ENCODE data around the gene UBQLN4.

- TF ChIP-seq MAX (IDR thresholded peaks at IDR 0.05), result no peak
- no peak for TF ChIP-seq TAF1 (IDR thresholded peaks at IDR 0.05; ENCODE audit: low read depth)
- TF ChIP-seq, protein P1, sequence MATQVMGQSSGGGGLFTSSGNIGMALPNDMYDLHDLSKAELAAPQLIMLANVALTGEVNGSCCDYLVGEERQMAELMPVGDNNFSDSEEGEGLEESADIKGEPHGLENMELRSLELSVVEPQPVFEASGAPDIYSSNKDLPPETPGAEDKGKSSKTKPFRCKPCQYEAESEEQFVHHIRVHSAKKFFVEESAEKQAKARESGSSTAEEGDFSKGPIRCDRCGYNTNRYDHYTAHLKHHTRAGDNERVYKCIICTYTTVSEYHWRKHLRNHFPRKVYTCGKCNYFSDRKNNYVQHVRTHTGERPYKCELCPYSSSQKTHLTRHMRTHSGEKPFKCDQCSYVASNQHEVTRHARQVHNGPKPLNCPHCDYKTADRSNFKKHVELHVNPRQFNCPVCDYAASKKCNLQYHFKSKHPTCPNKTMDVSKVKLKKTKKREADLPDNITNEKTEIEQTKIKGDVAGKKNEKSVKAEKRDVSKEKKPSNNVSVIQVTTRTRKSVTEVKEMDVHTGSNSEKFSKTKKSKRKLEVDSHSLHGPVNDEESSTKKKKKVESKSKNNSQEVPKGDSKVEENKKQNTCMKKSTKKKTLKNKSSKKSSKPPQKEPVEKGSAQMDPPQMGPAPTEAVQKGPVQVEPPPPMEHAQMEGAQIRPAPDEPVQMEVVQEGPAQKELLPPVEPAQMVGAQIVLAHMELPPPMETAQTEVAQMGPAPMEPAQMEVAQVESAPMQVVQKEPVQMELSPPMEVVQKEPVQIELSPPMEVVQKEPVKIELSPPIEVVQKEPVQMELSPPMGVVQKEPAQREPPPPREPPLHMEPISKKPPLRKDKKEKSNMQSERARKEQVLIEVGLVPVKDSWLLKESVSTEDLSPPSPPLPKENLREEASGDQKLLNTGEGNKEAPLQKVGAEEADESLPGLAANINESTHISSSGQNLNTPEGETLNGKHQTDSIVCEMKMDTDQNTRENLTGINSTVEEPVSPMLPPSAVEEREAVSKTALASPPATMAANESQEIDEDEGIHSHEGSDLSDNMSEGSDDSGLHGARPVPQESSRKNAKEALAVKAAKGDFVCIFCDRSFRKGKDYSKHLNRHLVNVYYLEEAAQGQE (IDR thresholded peaks at IDR 0.05; ENCODE audit: low read depth), result no peak
- TF ChIP-seq NFIC (IDR thresholded peaks at IDR 0.05), result peak; percentile 50
- TF ChIP-seq EP300 (IDR thresholded peaks at IDR 0.05; ENCODE audit: borderline replicate concordance), result no peak
- TF ChIP-seq EGR1 (IDR thresholded peaks at IDR 0.05), result no peak
- TF ChIP-seq CEBPB (IDR thresholded peaks at IDR 0.05), result no peak
- peak; percentile 45; the same call in 1 of the 2 replicates for TF ChIP-seq TCF12 (IDR thresholded peaks at IDR 0.05; ENCODE audit: low read depth)
- TF ChIP-seq TEAD4 (IDR thresholded peaks at IDR 0.05), result no peak
- TF ChIP-seq, protein P2, sequence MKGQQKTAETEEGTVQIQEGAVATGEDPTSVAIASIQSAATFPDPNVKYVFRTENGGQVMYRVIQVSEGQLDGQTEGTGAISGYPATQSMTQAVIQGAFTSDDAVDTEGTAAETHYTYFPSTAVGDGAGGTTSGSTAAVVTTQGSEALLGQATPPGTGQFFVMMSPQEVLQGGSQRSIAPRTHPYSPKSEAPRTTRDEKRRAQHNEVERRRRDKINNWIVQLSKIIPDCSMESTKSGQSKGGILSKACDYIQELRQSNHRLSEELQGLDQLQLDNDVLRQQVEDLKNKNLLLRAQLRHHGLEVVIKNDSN (IDR thresholded peaks at IDR 0.05), result no peak
- no peak for TF ChIP-seq RAD21 (IDR thresholded peaks at IDR 0.05; ENCODE audit: low read depth)
Observed at GRCh38 chr1:156100205-156100995, 46.8 kb upstream of the UBQLN4 start.

All from Ishikawa (cell line).